GM04504 (cell line): ENCODE results near the gene DPM3.
"Not testable (repeated sequence)": the region's sequence is repeated elsewhere in the genome, so short reads cannot be mapped to it uniquely, and the experiment has no call there.

Source experiments
- DNase-seq: peaks from one replicate; pipeline ENCODE4 v3.0.0-alpha.2; 2012; ENCODE audit warnings: low read depth

DPM3 gene

DNA sequence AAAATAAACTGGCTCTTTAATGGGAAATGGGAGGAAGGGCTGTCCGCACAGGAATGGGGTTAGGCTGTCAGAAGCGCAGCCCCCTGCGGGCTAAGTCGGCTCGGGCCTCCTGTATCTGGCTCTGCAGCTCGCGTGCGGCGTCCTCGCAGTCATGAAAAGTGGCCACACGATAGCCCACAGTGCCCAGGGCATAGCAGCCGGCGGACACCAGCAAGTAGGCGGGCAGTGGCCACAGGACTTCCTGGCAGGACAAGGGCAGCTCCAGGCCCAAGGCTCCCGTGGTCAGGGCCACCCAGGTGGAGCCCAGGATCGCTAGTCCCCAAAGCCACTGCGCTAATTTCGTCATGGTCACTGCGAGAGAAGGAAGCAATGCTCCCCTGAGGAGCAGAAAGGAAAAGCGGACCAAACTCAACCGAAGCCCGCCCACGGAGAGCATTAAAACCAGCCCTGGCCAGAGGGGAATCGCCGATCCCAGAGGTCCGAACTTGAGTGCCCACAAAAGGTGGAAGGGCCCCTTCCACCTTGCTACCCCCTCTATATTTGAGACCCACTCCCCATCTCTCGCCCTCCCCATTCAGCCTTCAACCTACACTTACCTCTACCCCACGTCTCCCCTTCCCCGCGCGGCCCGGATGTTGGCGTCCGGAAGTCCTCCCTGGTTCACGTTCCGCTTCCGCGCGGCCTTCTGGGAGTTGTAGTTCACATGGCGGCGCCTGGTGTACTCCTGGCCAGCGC lies at the start of gene DPM3:
Gene DPM3, minus strand, starts transcription at position 637 of the 735 bp plus-strand sequence. Its CDS starts 291 bp downstream, at position 346.
- peak; percentile 31 for DNase-seq

- DNase-seq: not testable (repeated sequence)
Observed at GRCh38 chr1:155189926-155190325, 49.6 kb upstream of the DPM3 start.

DNA sequence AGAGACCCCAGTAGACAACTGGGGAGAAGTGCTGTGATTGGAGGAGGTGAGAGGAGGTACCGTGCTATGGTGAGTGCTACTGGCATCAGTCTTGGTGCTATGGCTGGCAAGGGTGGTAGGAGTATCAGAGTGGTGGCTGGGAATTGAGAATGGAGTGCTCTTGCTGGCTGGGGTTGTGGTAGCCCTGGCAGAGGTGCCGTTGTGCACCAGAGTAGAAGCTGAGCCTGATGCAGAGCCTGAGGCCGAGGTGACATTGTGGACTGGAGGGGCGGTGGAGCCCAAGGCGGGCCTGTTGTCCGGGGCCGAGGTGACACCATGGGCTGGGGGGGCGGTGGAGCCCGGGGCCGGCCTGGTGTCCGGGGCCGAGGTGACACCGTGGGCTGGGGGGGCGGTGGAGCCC lies 47.9 kb upstream of the DPM3 start:
- DNase-seq: no peak

DNA sequence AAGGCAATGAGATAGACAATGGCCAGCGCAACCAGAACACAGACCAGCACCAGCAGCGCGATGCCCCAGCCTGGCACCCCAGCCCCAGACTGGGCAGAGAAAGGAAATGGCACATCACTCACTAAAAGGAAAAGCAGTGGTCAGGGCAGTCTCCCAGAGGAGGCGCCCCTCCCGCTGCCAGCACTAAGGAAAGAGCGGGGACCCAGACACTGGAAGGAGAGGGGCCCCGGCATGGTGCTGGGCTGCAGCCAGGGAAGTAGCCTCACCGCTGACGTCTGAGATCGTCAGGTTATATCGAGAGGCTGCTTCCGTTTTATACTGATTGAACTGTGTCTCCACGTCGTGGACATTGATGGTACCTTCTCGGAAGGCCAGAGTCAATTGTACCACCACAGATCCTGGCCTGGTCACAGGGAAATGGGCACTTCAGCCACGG lies 47.1 kb upstream of the DPM3 start:
- DNase-seq: no peak

DNA sequence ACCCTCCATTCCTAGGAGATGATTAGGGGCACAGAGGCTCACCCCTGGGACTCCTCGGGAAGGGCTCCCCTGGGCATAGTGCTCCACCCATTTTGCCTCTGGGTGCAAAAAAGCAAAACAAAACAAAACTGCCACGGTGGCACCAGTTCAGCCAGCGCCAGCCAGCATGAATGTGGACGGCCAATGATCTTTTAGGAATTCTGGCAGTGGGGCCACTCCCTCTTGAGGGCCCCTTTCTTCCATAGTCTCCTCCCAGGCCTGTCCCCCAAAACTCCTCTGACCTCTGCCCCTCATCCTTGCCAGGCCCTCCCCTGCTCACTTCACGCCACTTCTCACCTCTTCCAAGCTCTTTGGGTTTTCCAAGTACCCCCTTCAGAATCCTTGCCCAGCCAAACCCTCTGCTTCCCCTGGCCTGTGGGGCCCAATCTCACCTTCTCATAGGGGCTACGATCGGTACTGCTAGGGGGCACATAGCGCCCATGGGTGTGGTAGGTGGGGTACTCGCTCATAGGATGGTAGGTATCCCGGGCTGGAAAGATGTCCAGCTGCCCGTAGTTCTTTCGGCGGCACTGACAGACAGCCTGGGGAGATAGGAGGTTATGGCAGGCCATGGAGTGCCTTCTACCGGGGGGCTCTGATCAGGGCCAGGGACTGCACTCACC lies 46.6 kb upstream of the DPM3 start:
- DNase-seq: no peak

DNA sequence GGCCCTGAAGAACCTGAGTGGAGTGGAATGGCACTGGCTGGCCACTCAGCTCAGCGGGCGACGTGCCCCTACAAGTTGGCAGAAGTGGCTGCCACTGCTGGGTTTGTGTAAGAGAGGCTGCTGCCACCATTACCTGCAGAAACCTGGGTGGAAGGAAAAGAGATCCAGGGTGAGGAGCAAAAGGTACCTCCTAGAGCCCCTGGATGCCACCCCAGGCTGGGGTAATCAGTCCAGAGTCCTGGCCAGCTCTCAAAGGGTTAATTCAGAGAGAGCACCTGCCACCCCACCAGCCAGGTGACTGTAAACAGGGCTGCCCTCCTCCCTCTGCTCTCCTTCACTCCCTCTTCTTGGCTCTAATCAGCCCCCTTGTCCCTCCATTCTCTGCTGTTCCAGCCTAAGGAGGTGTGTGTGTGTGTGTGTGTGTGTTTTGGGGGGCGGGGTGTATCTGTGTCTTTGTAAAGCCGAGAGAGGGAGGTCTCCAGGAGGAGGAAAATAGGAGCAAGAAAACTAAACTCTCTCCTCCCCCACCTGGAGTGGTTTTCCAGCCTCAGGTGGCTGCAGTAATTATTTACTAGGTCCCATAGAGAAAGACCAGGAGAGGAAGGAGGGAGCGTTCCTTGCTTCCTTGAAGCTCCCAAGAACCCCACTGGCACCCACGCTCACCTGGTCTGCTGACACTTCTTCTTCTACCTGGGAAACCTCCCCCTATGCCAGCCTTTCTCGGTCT lies 45.9 kb upstream of the DPM3 start:
- DNase-seq: no peak

DNA sequence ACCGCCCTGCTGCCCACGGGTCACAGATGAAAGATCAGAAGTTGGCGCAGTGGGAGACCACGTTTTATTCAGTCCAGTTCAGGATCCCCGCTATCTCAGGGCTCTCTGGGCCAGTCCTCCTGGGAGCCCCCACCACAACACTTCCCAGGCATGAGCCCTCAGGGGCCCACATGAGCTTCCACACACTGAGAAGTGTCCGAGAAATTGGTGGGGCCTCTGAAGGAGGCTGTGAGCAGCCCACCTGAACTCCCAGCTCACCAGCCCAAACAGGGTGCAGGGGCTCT lies 45.4 kb upstream of the DPM3 start:
- no peak for DNase-seq

DNA sequence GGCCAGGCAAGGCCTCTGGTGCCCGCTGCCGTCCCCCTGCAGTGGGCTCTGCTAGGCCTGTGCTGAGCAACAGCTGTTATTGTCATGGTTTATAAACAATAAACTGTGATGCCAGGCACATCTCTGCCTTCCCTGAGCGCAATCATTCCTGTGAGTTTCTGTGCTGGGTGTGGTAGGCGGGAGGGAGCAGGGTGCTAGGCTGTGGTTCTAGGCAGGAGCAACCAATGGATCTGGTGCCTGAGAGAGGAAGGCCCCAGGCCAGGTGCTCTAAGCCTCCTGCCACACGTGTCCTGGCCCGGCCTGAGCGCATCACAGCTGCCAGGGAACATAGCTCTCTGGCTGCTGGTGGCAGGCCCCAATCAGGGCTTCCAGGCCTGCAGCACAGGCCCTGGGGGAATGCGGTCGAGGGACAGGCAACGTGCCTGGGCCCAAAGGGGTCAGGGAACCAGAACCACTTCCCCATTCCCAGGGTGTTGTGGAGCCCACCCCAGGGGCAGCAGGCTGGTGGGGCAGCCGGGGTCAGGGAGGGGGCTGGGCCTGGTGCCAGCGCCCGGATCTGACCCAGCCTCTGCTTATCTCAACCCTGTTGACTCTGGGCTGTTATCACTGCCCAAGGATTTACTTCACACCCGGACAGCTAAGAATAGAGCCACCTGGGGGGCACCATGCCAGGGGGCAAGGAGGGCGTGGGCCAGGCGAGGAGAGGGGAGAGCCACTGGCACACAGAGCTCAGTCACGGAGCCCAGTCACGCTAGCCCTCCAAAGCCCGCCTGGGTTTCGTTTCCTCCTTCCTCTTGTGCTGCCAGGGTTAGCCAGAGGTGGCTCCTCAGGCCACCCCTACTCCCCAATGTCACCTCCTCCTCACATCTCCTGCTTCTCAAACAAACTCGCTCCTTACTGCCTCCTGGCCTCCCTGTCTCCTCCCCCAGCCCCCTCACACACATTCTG lies 44.8 kb upstream of the DPM3 start:
- no peak for DNase-seq

DNA sequence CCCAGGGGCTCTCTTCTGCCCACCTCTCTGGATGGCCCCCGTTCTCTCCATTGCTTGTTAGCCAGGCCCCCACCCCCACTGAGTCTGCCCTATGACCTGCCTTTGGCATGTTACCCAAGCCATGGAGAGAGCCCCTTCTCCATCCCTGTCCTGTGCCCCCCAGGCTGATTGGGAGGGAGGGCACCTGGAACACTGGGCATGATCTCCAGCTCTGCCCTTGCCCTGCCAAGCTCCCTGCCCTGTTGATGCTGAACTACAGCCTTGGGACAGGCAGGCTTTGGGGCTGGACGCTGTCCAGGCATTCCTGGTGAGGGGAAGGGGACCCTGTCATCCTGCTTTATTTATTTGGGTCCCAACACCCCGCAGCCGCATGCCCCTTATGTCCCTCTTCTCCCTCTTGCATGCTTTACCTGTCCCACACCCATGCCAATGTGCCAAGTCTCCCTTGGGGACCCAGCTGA lies 44.0 kb upstream of the DPM3 start:
- no peak for DNase-seq

GRCh38 chr1:155183775-155184221 lies 43.5 kb upstream of the DPM3 start:
- no peak for DNase-seq

DNA sequence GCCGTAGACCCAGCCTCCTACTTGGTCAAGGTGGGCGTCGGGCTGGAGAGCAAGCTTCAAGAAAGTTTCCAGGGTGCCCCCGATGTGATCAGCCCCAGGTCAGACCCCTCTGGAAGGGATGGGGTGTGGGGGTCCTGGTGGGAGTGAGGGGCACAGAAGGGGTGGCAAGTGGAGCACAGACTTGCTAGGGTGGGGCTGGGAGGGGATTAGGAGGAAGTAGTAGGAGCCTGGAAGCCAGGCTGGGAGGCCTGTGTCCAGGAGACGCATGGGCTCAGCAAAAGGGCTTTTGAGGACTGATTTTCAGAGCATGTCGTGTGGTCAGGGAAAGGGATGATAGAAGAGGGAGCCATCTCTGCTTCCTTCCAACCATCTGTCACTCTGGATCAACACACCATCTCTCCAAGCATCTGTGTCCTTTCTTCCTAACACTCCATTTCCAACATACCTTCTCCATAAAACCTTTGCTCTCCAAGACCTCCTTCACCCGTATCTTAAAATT lies 41.8 kb upstream of the DPM3 start:
- no peak for DNase-seq

DNA sequence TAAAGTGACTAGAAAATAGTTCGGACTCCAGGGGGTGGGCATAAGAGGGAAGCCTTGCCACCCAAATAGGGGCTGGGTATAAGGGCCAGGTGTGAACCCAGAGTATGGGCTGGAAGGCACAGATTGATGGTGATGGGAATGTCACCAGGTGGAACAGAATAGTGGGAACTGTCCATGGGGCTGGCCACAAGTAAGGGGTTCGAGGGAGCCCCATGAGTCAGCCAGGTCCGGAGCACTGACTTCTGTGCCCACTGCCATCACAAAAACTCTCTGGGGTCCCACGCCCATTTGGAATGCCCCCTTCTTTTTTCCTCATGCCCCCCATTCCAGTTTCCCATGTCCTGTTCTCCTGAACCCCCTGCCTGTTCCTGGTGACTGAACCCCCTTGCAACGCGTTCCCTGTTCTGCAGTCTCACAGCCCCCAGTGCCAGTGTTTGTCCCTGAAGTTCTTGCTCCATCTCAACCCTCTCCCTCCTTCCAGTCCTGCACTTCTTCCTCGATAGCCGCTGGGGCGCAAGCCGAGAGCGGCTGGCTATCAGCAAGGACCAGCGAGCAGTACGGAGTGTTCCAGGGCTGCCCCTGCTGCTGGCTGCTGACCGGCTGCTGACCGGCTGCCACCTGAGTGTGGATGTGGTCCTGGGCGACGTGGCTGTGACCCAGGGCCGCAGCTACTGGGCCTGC lies 41.2 kb upstream of the DPM3 start:
- no peak for DNase-seq

GRCh38 chr1:155179112-155180031 lies 39.0 kb upstream of the DPM3 start:
- DNase-seq: no peak

GRCh38 chr1:155178441-155179111 lies 38.2 kb upstream of the DPM3 start:
- DNase-seq: no peak

DNA sequence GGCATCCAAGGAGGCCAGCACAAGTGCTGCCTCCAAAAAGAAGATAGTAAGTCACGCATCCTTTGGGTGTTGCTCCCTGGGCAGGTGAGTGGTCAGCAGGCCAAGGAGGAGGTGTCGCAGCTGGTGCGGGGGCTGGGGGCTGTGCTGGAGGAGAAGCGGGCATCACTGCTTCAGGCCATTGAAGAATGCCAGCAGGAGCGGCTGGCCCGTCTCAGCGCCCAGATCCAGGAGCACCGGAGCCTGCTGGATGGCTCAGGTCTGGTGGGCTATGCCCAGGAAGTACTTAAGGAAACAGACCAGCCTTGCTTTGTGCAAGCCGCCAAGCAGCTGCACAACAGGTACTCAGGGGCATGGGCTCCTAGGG lies 37.6 kb upstream of the DPM3 start:
- no peak for DNase-seq

DNA sequence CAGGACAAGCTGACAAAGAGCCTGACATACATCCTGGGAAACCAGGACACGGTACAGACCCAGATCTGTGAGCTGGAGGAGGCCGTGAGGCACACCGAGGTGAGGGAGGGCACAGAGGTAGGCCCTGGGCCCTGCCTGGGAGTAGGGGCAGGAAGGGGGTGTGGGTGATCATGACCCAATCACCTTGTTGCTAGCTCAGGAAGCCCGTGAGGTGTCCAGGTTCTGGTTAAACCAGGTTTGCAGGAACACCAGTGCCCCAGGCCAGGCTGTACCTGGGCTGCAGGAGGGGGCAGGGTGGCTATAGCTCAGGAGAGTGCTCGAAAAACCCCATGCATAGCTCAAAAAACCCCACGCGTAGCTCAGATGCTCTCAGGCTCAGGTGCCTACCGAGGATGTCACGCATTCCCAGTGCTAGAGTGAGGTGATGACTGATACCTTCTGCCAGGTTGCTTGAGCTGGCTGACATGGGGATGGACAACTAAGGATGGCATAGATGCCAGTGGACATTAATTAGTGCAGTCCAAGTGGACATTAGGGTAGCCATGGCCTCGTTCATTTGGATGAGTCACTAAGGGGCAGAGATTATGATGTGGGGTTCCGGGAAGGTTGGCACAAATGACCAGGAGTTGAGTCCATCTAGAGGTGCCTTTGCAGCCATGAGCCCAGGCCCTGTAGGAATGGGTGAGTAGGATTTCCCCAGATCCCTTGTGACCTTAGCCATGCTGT lies 37.0 kb upstream of the DPM3 start:
- no peak for DNase-seq

DNA sequence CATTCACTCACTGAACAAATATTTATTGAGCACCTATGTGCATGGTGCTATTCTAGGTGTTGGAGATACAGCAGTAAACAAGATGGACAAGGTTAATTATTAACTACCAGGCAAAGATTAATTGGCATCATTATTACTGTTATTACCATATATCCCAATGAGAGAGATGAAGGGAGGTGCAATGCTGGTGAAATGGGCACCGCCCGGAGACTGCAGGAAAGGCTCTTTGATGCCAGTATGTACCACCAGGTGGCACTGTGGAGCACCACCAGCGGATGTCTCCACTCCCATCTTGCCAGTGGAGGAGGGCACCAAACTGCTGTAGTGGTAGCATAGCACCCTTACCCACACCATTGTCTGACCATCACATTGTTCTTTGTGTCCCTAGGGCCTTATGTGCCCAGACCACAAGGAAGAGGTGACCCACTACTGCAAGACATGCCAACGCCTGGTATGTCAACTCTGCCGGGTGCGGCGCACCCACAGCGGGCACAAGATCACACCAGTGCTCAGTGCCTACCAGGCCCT lies 36.3 kb upstream of the DPM3 start:
- DNase-seq: peak; percentile 49

GRCh38 chr1:155175927-155176371 lies 35.6 kb upstream of the DPM3 start:
- DNase-seq: no peak
